ENCODE results near the gene KIAA0232.

DNA sequence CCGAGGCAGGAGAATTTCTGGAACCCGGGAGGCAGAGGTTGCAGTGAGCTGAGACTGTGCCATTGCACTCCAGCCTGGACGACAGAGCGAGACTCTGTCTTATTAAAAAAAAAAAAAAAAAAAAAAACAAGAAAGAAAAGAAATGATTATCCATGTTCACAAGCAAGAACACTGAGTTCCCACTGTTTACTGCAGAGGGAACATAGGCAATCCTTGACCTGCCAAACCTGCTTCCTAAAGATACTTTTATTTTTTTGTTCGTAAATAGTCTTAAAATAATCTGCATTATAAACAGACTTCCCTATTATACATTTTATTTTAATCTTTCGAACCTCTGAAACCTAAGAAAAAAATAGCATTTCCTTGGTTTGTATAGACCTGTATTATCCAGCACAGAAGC is 76.5 kb downstream of the KIAA0232 start:
- no peak for TF ChIP-seq ZNF8 (CRISPR knock-in tag; IDR thresholded peaks at IDR 0.05)
- TF ChIP-seq ESRRG (CRISPR knock-in tag; IDR thresholded peaks at IDR 0.05), result no peak
- TF ChIP-seq, protein P1, sequence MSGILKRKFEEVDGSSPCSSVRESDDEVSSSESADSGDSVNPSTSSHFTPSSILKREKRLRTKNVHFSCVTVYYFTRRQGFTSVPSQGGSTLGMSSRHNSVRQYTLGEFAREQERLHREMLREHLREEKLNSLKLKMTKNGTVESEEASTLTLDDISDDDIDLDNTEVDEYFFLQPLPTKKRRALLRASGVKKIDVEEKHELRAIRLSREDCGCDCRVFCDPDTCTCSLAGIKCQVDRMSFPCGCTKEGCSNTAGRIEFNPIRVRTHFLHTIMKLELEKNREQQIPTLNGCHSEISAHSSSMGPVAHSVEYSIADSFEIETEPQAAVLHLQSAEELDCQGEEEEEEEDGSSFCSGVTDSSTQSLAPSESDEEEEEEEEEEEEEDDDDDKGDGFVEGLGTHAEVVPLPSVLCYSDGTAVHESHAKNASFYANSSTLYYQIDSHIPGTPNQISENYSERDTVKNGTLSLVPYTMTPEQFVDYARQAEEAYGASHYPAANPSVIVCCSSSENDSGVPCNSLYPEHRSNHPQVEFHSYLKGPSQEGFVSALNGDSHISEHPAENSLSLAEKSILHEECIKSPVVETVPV (CRISPR knock-in tag; IDR thresholded peaks at IDR 0.05), result no peak
- no peak for TF ChIP-seq TOX (CRISPR knock-in tag; IDR thresholded peaks at IDR 0.05; ENCODE audit: borderline replicate concordance)
- TF ChIP-seq ARNTL (CRISPR knock-in tag; IDR thresholded peaks at IDR 0.05; ENCODE audit: borderline replicate concordance, low read depth), result no peak
- TF ChIP-seq ZFP30 (CRISPR knock-in tag; IDR thresholded peaks at IDR 0.05), result no peak
- TF ChIP-seq, protein P2, sequence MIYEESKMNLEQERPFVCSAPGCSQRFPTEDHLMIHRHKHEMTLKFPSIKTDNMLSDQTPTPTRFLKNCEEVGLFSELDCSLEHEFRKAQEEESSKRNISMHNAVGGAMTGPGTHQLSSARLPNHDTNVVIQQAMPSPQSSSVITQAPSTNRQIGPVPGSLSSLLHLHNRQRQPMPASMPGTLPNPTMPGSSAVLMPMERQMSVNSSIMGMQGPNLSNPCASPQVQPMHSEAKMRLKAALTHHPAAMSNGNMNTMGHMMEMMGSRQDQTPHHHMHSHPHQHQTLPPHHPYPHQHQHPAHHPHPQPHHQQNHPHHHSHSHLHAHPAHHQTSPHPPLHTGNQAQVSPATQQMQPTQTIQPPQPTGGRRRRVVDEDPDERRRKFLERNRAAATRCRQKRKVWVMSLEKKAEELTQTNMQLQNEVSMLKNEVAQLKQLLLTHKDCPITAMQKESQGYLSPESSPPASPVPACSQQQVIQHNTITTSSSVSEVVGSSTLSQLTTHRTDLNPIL (CRISPR knock-in tag; IDR thresholded peaks at IDR 0.05; ENCODE audit: low read depth), result no peak
- TF ChIP-seq SNAI2 (CRISPR knock-in tag; IDR thresholded peaks at IDR 0.05), result no peak
- no peak for TF ChIP-seq PATZ1 (CRISPR knock-in tag; IDR thresholded peaks at IDR 0.05; ENCODE audit: borderline replicate concordance)
- TF ChIP-seq RARB (CRISPR knock-in tag; IDR thresholded peaks at IDR 0.05), result no peak

Measured in SK-N-SH treated with all-trans-retinoic acid at 6 μM for 48 hours (cell line).